Neuronal stem cell (in vitro differentiated cells): ENCODE measurements around the gene MYO10.

Experiments
- DNase-seq: peaks from one replicate; pipeline ENCODE4 v3.0.0-alpha.2; 2013; ENCODE audit warnings: low spot score
- H2AFZ ChIP-seq: one replicate; pipeline ENCODE4 v1.6.1; 2013; ENCODE audit warnings: mild to moderate bottlenecking, low read length, inconsistent platforms
- H2AK5ac ChIP-seq: 2 replicates; pipeline ENCODE4 v1.6.1; 2013; ENCODE audit warnings: low read depth, mild to moderate bottlenecking, inconsistent platforms, low read length, moderate library complexity, mixed read lengths
- H2BK120ac ChIP-seq: 2 replicates; pipeline ENCODE4 v1.6.1; 2013; ENCODE audit warnings: low read depth, mild to moderate bottlenecking, inconsistent platforms, low read length, moderate library complexity, mixed read lengths
- H2BK12ac ChIP-seq: one replicate; pipeline ENCODE4 v1.6.1; 2013; ENCODE audit warnings: low read length, inconsistent platforms
- H2BK15ac ChIP-seq: 2 replicates; pipeline ENCODE4 v1.6.1; 2013; ENCODE audit warnings: mild to moderate bottlenecking, low read length, inconsistent platforms, mixed read lengths
- H2BK5ac ChIP-seq: one replicate; pipeline ENCODE4 v1.6.1; 2013; ENCODE audit warnings: inconsistent platforms, mild to moderate bottlenecking, low read length, moderate library complexity
- H3K14ac ChIP-seq: one replicate; pipeline ENCODE4 v1.6.1; 2013; ENCODE audit warnings: low read length, inconsistent platforms
- H3K18ac ChIP-seq: 2 replicates; pipeline ENCODE4 v1.6.1; 2013; ENCODE audit warnings: low read length, inconsistent platforms
- H3K23ac ChIP-seq: 2 replicates; pipeline ENCODE4 v1.6.1; 2013; ENCODE audit warnings: low read depth, mild to moderate bottlenecking, mixed read lengths, low read length, inconsistent platforms; ENCODE audit not compliant: poor library complexity
- H3K27ac ChIP-seq: replicated peaks from 3 replicates; pipeline ENCODE4 v1.5.1; 2013; ENCODE audit warnings: low read length, inconsistent platforms
- H3K27me3 ChIP-seq, 3 experiments: 2 replicates each; pipeline ENCODE4 v1.6.1; 2013; ENCODE audit warnings: low read length in 3 of 3, mild to moderate bottlenecking in 2 of 3, inconsistent platforms in 1 of 3, low read depth in 1 of 3, mixed read lengths in 1 of 3, moderate library complexity in 1 of 3; ENCODE audit not compliant: control insufficient read depth in 3 of 3, insufficient read depth in 3 of 3
- H3K36me3 ChIP-seq, 2 donors: replicated peaks in 1 of 2; 2 replicates each; pipeline ENCODE4 v1.6.1; 2013; ENCODE audit warnings: low read length in 2 of 2; ENCODE audit not compliant: control insufficient read depth in 2 of 2, insufficient read depth in 2 of 2
- H3K4ac ChIP-seq: 2 replicates; pipeline ENCODE4 v1.6.1; 2013; ENCODE audit warnings: inconsistent platforms, mild to moderate bottlenecking, low read length, moderate library complexity
- H3K4me1 ChIP-seq, 2 donors: 1 replicate in 1 of 2; 2 replicates in 1 of 2; pipeline ENCODE4 v1.6.1; 2013; ENCODE audit warnings: low read length in 2 of 2, low read depth in 1 of 2; ENCODE audit not compliant: control insufficient read depth in 2 of 2, insufficient read depth in 1 of 2
- H3K4me2 ChIP-seq: one replicate; pipeline ENCODE4 v1.6.1; 2013; ENCODE audit warnings: mild to moderate bottlenecking, low read length, inconsistent platforms; ENCODE audit not compliant: insufficient read depth, poor library complexity, severe bottlenecking
- H3K4me3 ChIP-seq, 2 donors: 2 replicates each; pipeline ENCODE4 v1.5.1; 2013; ENCODE audit warnings: low read length in 2 of 2, mild to moderate bottlenecking in 2 of 2, inconsistent platforms in 1 of 2, moderate library complexity in 1 of 2
- H3K79me1 ChIP-seq: one replicate; pipeline ENCODE4 v1.6.1; 2013; ENCODE audit warnings: low read depth, mild to moderate bottlenecking, inconsistent platforms, low read length, moderate library complexity
- H3K9ac ChIP-seq: one replicate; pipeline ENCODE4 v1.6.1; 2013; ENCODE audit warnings: mild to moderate bottlenecking, low read depth, low read length, inconsistent platforms; ENCODE audit not compliant: poor library complexity
- H3K9me3 ChIP-seq, 2 donors: replicated peaks in 1 of 2; 2 replicates each; pipeline versions ENCODE3 to v1.6.1; 2013; ENCODE audit warnings: low read length in 2 of 2, mild to moderate bottlenecking in 2 of 2, inconsistent platforms in 1 of 2, low read depth in 1 of 2, mixed read lengths in 1 of 2, moderate library complexity in 1 of 2; ENCODE audit not compliant: control insufficient read depth in 2 of 2, insufficient read depth in 1 of 2
- H4K8ac ChIP-seq: one replicate; pipeline ENCODE4 v1.6.1; 2013; ENCODE audit warnings: low read depth, mild to moderate bottlenecking, inconsistent platforms, low read length, moderate library complexity
- H4K91ac ChIP-seq: one replicate; pipeline ENCODE4 v1.6.1; 2013; ENCODE audit warnings: low read length, low read depth, mild to moderate bottlenecking, inconsistent platforms; ENCODE audit not compliant: poor library complexity
- WGBS, 2 donors: extraction: QIAGEN DNeasy Blood & Tissue Kit; methylation state at CpG; one replicate each; pipeline ENCODE4 v1.1.7; 2013; ENCODE audit warnings: missing lambda C conversion rate in 2 of 2, mixed read lengths in 1 of 2; ENCODE audit not compliant: insufficient read length in 2 of 2, insufficient replicate concordance in 1 of 2; ENCODE audit errors: extremely low coverage in 2 of 2; 5-methylcytosine and 5-hydroxymethylcytosine counted together

The MYO10 gene

GRCh38 chr5:16809010-16809394 is 127.1 kb downstream of the MYO10 start:
- H3K79me1 ChIP-seq, result peaks cover 3% of the 10 kb centered on the region
- H2BK15ac ChIP-seq, result no peak overlapping the region
- no peak overlapping the region for H3K4me2 ChIP-seq
- H3K27me3 ChIP-seq, result no peaks in the 10 kb centered on the region
- WGBS, 2 donors, result no CpG with 5 or more reads among the region's 11 CpGs
- H2BK5ac ChIP-seq, result no peak overlapping the region
- H2AFZ ChIP-seq, result no peak overlapping the region
- no peak overlapping the region for H2BK12ac ChIP-seq
- no peak overlapping the region for H2BK120ac ChIP-seq
- no peak overlapping the region for H3K4ac ChIP-seq
- H3K9me3 ChIP-seq, result no peaks in the 10 kb centered on the region
- H3K27ac ChIP-seq, result no peak overlapping the region
- H2AK5ac ChIP-seq, result no peak overlapping the region
- no peak overlapping the region for H3K18ac ChIP-seq
- H3K23ac ChIP-seq, result no peak overlapping the region
- H3K9ac ChIP-seq, result no peak overlapping the region
- H4K91ac ChIP-seq, result no peak overlapping the region
- H3K14ac ChIP-seq, result no peak overlapping the region
- no peaks in the 10 kb centered on the region for H3K36me3 ChIP-seq
- H3K4me1 ChIP-seq, result peaks cover 7 to 15% of the 10 kb centered on the region in 2 donors
- no peak overlapping the region for H3K4me3 ChIP-seq
- H4K8ac ChIP-seq, result no peak overlapping the region
- DNase-seq, result no peak

- no peak overlapping the region for H3K18ac ChIP-seq
- H2BK15ac ChIP-seq, result no peak overlapping the region
- H2AFZ ChIP-seq, result no peak overlapping the region
- no peaks in the 10 kb centered on the region for H3K36me3 ChIP-seq
- no peak overlapping the region for H4K8ac ChIP-seq
- H4K91ac ChIP-seq, result no peak overlapping the region
- no peak overlapping the region for H2AK5ac ChIP-seq
- no peak overlapping the region for H3K4me2 ChIP-seq
- H2BK120ac ChIP-seq, result no peak overlapping the region
- no peak overlapping the region for H3K4me3 ChIP-seq
- H3K14ac ChIP-seq, result no peak overlapping the region
- no peak for DNase-seq
- H3K4me1 ChIP-seq, result peaks cover 7 to 12% of the 10 kb centered on the region in 2 donors
- H3K79me1 ChIP-seq, result peaks cover 5% of the 10 kb centered on the region
- no peak overlapping the region for H2BK12ac ChIP-seq
- H3K9ac ChIP-seq, result no peak overlapping the region
- H2BK5ac ChIP-seq, result no peak overlapping the region
- H3K27me3 ChIP-seq, result no peaks in the 10 kb centered on the region
- no peak overlapping the region for H3K27ac ChIP-seq
- no peak overlapping the region for H3K4ac ChIP-seq
- no peak overlapping the region for H3K23ac ChIP-seq
- no peaks in the 10 kb centered on the region for H3K9me3 ChIP-seq
- no CpG with 5 or more reads among the region's 7 CpGs for whole genome bisulfite sequencing, 2 donors
Measured at GRCh38 chr5:16808021-16808420, 128.1 kb downstream of the MYO10 start.

GRCh38 chr5:16807547-16807864 is 128.6 kb downstream of the MYO10 start:
- Histone ChIP-seq H2AFZ (no peak overlapping the region), H4K91ac (no peak overlapping the region), H3K27ac (no peak overlapping the region), H2BK120ac (no peak overlapping the region), H3K36me3 (no peaks in the 10 kb centered on the region), H2AK5ac (no peak overlapping the region), H2BK5ac (no peak overlapping the region), H3K79me1 (peaks cover 5% of the 10 kb centered on the region), H3K23ac (no peak overlapping the region), H3K18ac (no peak overlapping the region), H3K27me3 (no peaks in the 10 kb centered on the region), H3K4me1 (peaks cover 7 to 12% of the 10 kb centered on the region in 2 donors), H3K4me2 (no peak overlapping the region), H3K9ac (no peak overlapping the region), H4K8ac (no peak overlapping the region), H3K14ac (no peak overlapping the region), H2BK12ac (no peak overlapping the region), H3K4me3 (no peak overlapping the region), H3K4ac (no peak overlapping the region), H3K9me3 (no peaks in the 10 kb centered on the region), H2BK15ac (no peak overlapping the region)
- WGBS, 2 donors, result no CpG with 5 or more reads among the region's 5 CpGs
- no peak for DNase-seq

- Histone ChIP-seq H4K91ac (no peak overlapping the region), H2AK5ac (no peak overlapping the region), H3K18ac (no peak overlapping the region), H2AFZ (no peak overlapping the region), H3K4ac (no peak overlapping the region), H3K4me2 (no peak overlapping the region), H3K27me3 (no peaks in the 10 kb centered on the region), H2BK120ac (no peak overlapping the region), H3K4me1 (peaks cover 7 to 12% of the 10 kb centered on the region in 2 donors), H2BK15ac (no peak overlapping the region), H2BK5ac (no peak overlapping the region), H3K9ac (no peak overlapping the region), H4K8ac (no peak overlapping the region), H3K9me3 (no peaks in the 10 kb centered on the region), H3K36me3 (no peaks in the 10 kb centered on the region), H2BK12ac (no peak overlapping the region), H3K79me1 (peaks cover 2% of the 10 kb centered on the region), H3K23ac (no peak overlapping the region), H3K27ac (no peak overlapping the region), H3K14ac (no peak overlapping the region), H3K4me3 (no peak overlapping the region)
- DNase-seq, result no peak
- WGBS, 2 donors, result no CpG with 5 or more reads among the region's 12 CpGs
Measured at GRCh38 chr5:16806711-16807546, 129.2 kb downstream of the MYO10 start.
